ENCODE measurements around the gene IGBP1.

Gene IGBP1

GRCh38 chrX:70139736-70140135 is 6.5 kb downstream of the IGBP1 start:
- H3K27ac Mint-ChIP-seq = no peak overlapping the region
- no peak for TF ChIP-seq CTCF (IDR thresholded peaks at IDR 0.05)
- no peaks in the 10 kb centered on the region for H3K27me3 Mint-ChIP-seq (ENCODE audit: low read depth, poor library complexity)
- H3K36me3 Mint-ChIP-seq (ENCODE audit: low read depth) = peaks cover 35% of the 10 kb centered on the region
- H3K4me3 Mint-ChIP-seq = no peak overlapping the region
- no peak for DNase-seq
- H3K4me1 Mint-ChIP-seq = peaks cover 11% of the 10 kb centered on the region
- H3K9me3 Mint-ChIP-seq = peaks cover 46% of the 10 kb centered on the region

GRCh38 chrX:70141373-70141772 is 8.1 kb downstream of the IGBP1 start:
- H3K4me3 Mint-ChIP-seq = no peak overlapping the region
- DNase-seq = no peak
- TF ChIP-seq CTCF (IDR thresholded peaks at IDR 0.05) = no peak

GRCh38 chrX:70166601-70167590 is 33.6 kb downstream of the IGBP1 start:
- H3K36me3 Mint-ChIP-seq (ENCODE audit: low read depth) = peaks cover 26% of the 10 kb centered on the region
- H3K9me3 Mint-ChIP-seq = peaks cover 49% of the 10 kb centered on the region
- H3K4me3 Mint-ChIP-seq = no peak overlapping the region
- H3K27ac Mint-ChIP-seq = peak overlapping the region; percentile 64
- no peak for DNase-seq
- no peak for TF ChIP-seq CTCF (IDR thresholded peaks at IDR 0.05)
- H3K27me3 Mint-ChIP-seq (ENCODE audit: low read depth, poor library complexity) = no peaks in the 10 kb centered on the region
- H3K4me1 Mint-ChIP-seq = peaks cover 21% of the 10 kb centered on the region

More at GRCh38 chrX:70141373-70141772, 8.1 kb downstream of the IGBP1 start:
- Mint-ChIP-seq H3K27ac (no peak overlapping the region), H3K27me3 (ENCODE audit: low read depth, poor library complexity) (no peaks in the 10 kb centered on the region), H3K4me1 (no peaks in the 10 kb centered on the region), H3K9me3 (peaks cover 51% of the 10 kb centered on the region), H3K36me3 (ENCODE audit: low read depth) (peaks cover 29% of the 10 kb centered on the region)

GRCh38 chrX:70168238-70169188 is 35.3 kb downstream of the IGBP1 start:
- Mint-ChIP-seq H3K9me3 (peaks cover 63% of the 10 kb centered on the region), H3K4me1 (peaks cover 26% of the 10 kb centered on the region), H3K36me3 (ENCODE audit: low read depth) (peaks cover 23% of the 10 kb centered on the region), H3K4me3 (peak overlapping the region; percentile 68), H3K27ac (peak overlapping the region; percentile 28), H3K27me3 (ENCODE audit: low read depth, poor library complexity) (no peaks in the 10 kb centered on the region)
- no peak for TF ChIP-seq CTCF (IDR thresholded peaks at IDR 0.05)
- DNase-seq = peak; percentile 16

- Mint-ChIP-seq H3K36me3 (ENCODE audit: low read depth) (peaks cover 19% of the 10 kb centered on the region), H3K27ac (no peak overlapping the region), H3K27me3 (ENCODE audit: low read depth, poor library complexity) (no peaks in the 10 kb centered on the region), H3K9me3 (peaks cover 61% of the 10 kb centered on the region), H3K4me1 (peaks cover 27% of the 10 kb centered on the region), H3K4me3 (no peak overlapping the region)
- no peak for DNase-seq
- no peak for TF ChIP-seq CTCF (IDR thresholded peaks at IDR 0.05)
Observed at GRCh38 chrX:70169281-70169680, 36.0 kb downstream of the IGBP1 start.
